A549 (cell line): ENCODE data around the gene CSMD2.

ENCODE experiments used
- CEBPB ChIP-seq, 2 experiments: fragments of >200 bp in 1 of 2; sonication (Bioruptor Twin) in 1 of 2; formaldehyde crosslinking in 1 of 2; IDR thresholded peaks; 2 replicates each; pipeline ENCODE4 v1.6.1; 2012 to 2016
- EP300 ChIP-seq, 2 experiments: fragments of >200 bp; sonication (Bioruptor Twin); formaldehyde crosslinking; IDR thresholded peaks; 2 replicates in 1 of 2; 3 replicates in 1 of 2; pipeline ENCODE4 v1.6.1; 2016 to 2017
- GATA3 ChIP-seq: IDR thresholded peaks from 2 replicates; pipeline ENCODE4 v1.6.1; 2012; ENCODE audit warnings: borderline replicate concordance
- MAX ChIP-seq: IDR thresholded peaks from 2 replicates; pipeline ENCODE4 v1.6.1; 2012
- MYC ChIP-seq: IDR thresholded peaks from 2 replicates; pipeline ENCODE4 v1.6.1; 2012; ENCODE audit warnings: mild to moderate bottlenecking, inconsistent platforms, low read length, improper control_type of control experiment, borderline replicate concordance
- POLR2A ChIP-seq: IDR thresholded peaks from 2 replicates; pipeline ENCODE4 v1.6.1; 2012; ENCODE audit warnings: mild to moderate bottlenecking, low read length
- TF ChIP-seq, protein P1 (sequence below): fragments of >200 bp; sonication (Bioruptor Twin); formaldehyde crosslinking; IDR thresholded peaks from 3 replicates; pipeline ENCODE4 v1.5.1; 2016
- TF ChIP-seq, protein P2 (sequence below): fragments of 250-450 bp; sonication (Bioruptor Pico); IDR thresholded peaks from 2 replicates; pipeline ENCODE4 v1.5.0; 2021; ENCODE audit warnings: mild to moderate bottlenecking, moderate library complexity, borderline replicate concordance
- TF ChIP-seq, protein P3 (sequence below): fragments of 150-350 bp; IDR thresholded peaks from 2 replicates; pipeline ENCODE4 v1.6.1; 2014; ENCODE audit warnings: low read depth, mild to moderate bottlenecking, low read length
- TF ChIP-seq, protein P4 (sequence below): fragments of >200 bp; sonication (Bioruptor Twin); formaldehyde crosslinking; IDR thresholded peaks from 3 replicates; pipeline ENCODE4 v1.6.1; 2016

- TF ChIP-seq, protein P1, sequence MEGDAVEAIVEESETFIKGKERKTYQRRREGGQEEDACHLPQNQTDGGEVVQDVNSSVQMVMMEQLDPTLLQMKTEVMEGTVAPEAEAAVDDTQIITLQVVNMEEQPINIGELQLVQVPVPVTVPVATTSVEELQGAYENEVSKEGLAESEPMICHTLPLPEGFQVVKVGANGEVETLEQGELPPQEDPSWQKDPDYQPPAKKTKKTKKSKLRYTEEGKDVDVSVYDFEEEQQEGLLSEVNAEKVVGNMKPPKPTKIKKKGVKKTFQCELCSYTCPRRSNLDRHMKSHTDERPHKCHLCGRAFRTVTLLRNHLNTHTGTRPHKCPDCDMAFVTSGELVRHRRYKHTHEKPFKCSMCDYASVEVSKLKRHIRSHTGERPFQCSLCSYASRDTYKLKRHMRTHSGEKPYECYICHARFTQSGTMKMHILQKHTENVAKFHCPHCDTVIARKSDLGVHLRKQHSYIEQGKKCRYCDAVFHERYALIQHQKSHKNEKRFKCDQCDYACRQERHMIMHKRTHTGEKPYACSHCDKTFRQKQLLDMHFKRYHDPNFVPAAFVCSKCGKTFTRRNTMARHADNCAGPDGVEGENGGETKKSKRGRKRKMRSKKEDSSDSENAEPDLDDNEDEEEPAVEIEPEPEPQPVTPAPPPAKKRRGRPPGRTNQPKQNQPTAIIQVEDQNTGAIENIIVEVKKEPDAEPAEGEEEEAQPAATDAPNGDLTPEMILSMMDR, result no peak
- TF ChIP-seq GATA3 (no peak), MAX (no peak), POLR2A (no peak), MYC (no peak), EP300 (IDR thresholded peaks at IDR 0.05) (no peak), CEBPB (IDR thresholded peaks at IDR 0.05) (no peak)
- TF ChIP-seq, protein P2, sequence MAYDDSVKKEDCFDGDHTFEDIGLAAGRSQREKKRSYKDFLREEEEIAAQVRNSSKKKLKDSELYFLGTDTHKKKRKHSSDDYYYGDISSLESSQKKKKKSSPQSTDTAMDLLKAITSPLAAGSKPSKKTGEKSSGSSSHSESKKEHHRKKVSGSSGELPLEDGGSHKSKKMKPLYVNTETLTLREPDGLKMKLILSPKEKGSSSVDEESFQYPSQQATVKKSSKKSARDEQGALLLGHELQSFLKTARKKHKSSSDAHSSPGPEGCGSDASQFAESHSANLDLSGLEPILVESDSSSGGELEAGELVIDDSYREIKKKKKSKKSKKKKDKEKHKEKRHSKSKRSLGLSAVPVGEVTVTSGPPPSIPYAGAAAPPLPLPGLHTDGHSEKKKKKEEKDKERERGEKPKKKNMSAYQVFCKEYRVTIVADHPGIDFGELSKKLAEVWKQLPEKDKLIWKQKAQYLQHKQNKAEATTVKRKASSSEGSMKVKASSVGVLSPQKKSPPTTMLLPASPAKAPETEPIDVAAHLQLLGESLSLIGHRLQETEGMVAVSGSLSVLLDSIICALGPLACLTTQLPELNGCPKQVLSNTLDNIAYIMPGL, result no peak
- TF ChIP-seq, protein P3, sequence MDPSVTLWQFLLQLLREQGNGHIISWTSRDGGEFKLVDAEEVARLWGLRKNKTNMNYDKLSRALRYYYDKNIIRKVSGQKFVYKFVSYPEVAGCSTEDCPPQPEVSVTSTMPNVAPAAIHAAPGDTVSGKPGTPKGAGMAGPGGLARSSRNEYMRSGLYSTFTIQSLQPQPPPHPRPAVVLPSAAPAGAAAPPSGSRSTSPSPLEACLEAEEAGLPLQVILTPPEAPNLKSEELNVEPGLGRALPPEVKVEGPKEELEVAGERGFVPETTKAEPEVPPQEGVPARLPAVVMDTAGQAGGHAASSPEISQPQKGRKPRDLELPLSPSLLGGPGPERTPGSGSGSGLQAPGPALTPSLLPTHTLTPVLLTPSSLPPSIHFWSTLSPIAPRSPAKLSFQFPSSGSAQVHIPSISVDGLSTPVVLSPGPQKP, result no peak
- TF ChIP-seq, protein P4, sequence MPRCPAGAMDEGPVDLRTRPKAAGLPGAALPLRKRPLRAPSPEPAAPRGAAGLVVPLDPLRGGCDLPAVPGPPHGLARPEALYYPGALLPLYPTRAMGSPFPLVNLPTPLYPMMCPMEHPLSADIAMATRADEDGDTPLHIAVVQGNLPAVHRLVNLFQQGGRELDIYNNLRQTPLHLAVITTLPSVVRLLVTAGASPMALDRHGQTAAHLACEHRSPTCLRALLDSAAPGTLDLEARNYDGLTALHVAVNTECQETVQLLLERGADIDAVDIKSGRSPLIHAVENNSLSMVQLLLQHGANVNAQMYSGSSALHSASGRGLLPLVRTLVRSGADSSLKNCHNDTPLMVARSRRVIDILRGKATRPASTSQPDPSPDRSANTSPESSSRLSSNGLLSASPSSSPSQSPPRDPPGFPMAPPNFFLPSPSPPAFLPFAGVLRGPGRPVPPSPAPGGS, result no peak
These were observed 301.3 kb downstream of the CSMD2 start, which contains the start of gene HMGB4 for GRCh38 chr1:33863779-33864178.
